ENCODE measurements around the gene RRP15.

- TF ChIP-seq, protein P1, sequence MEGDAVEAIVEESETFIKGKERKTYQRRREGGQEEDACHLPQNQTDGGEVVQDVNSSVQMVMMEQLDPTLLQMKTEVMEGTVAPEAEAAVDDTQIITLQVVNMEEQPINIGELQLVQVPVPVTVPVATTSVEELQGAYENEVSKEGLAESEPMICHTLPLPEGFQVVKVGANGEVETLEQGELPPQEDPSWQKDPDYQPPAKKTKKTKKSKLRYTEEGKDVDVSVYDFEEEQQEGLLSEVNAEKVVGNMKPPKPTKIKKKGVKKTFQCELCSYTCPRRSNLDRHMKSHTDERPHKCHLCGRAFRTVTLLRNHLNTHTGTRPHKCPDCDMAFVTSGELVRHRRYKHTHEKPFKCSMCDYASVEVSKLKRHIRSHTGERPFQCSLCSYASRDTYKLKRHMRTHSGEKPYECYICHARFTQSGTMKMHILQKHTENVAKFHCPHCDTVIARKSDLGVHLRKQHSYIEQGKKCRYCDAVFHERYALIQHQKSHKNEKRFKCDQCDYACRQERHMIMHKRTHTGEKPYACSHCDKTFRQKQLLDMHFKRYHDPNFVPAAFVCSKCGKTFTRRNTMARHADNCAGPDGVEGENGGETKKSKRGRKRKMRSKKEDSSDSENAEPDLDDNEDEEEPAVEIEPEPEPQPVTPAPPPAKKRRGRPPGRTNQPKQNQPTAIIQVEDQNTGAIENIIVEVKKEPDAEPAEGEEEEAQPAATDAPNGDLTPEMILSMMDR (IDR thresholded peaks at IDR 0.05): no peak
- TF ChIP-seq POLR2A (IDR thresholded peaks at IDR 0.05): no peak
These were observed 12.8 kb downstream of the RRP15 start for GRCh38 chr1:218297867-218298266.

Data from vagina (tissue), 2 donors.